GM18519 (cell line): ENCODE results near the gene IPO11.
"Not testable (repeated sequence)": the region's sequence is repeated elsewhere in the genome, so short reads cannot be mapped to it uniquely, and the experiment has no call there.

Source experiments
- ATAC-seq: cut with Tn5 transposase; IDR thresholded peaks from one replicate; pipeline ENCODE4 v1.9.1; 2021; ENCODE audit warnings: mild to moderate bottlenecking, moderate library complexity; ENCODE audit not compliant: unreplicated experiment, low FRiP score

The IPO11 gene

DNA sequence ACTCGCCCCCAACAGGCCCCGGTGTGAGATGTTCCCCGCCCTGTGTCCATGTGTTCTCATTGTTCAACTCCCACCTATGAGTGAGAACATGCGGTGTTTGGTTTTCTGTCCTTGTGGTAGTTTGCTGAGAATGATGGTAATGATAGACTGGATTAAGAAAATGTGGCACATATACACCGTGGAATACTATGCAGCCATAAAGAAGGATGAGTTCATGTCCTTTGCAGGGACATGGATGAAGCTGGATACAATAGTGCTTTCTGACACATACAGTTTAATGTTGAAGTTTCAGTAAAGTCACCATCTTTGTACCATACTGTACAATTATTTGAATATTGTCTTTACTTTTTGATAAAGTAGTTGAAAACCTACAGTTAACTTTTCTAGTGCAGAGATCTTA, 96.2 kb downstream of the IPO11 start:
- not testable (repeated sequence) for ATAC-seq

DNA sequence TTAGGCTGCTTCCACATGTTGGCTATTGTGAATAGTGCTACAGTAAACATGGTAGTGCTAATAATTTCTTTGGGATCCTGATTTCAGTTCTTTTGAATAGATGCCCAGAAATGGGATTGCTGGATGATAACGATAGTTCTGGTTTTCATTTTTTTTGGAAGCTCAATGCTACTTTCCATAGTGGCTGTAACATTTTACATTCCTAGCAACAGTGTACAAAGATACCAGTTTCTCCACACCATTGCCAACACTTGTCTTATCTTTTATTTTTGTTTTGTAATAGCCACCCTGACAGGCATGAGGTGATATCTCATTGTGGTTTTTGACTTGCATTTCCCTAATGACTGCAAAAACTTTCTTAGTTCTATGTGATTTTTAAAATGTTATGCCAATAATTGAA, 97.2 kb downstream of the IPO11 start:
- no peak for ATAC-seq

DNA sequence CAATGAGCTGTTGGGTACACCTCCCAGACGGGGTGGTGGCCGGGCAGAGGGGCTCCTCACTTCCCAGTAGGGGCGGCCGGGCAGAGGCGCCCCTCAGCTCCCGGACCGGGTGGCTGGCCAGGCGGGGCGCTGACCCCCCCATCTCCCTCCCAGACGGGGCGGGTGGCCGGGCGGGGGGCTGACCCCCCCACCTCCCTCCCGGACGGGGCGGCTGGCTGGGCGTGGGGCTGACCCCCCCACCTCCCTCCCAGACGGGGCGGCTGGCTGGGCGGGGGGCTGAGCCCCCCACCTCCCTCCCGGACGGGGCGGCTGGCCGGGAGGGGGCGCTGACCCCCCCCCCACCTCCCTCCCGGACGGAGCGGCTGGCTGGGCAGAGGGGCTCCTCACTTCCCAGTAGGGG, 100.5 kb downstream of the IPO11 start:
- not testable (repeated sequence) for ATAC-seq

DNA sequence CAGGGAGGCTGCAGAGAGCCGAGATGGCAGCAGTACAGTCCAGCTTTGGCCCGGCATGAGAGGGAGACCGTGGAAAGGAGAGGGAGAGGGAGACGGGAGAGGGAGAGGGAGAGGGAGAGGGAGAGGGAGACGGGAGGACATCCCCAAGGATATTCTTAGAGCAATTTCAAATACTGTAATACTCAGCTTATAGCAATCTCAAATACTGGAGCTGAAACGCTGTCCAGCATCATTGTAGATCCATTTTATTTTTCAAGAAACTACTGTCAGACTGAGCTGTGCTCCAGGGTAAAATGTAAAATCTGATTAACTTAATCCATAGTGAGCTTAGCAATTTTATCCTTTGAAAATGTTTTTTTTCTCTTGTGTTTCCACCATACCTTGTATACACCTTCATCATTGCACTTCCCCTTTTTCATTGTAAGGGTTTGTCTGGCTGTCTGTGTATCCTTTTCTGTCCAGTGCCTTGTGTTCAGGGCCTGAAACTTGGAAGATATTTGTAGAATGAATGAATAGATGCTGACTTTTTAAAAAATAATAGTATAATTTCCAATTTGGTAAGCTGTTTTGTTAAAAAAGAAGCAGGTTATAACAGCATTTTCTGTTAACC, 102.1 kb downstream of the IPO11 start:
- ATAC-seq, result no peak

DNA sequence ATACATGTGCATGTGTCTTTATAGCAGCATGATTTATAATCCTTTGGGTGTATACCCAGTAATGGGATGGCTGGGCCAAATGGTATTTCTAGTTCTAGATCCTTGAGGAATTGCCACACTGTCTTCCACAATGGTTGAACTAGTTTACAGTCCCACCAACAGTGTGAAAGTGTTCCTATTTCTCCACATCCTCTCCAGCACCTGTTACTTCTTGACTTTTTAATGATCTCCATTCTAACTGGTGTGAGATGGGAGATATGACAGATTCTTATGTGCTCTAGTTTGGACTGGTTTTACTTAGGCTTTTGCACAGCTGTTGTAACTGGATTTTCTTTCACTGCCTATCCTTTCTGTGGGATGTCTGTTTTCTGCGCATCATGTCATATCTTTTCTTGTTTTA, 108.2 kb downstream of the IPO11 start:
- ATAC-seq, result not testable (repeated sequence)

DNA sequence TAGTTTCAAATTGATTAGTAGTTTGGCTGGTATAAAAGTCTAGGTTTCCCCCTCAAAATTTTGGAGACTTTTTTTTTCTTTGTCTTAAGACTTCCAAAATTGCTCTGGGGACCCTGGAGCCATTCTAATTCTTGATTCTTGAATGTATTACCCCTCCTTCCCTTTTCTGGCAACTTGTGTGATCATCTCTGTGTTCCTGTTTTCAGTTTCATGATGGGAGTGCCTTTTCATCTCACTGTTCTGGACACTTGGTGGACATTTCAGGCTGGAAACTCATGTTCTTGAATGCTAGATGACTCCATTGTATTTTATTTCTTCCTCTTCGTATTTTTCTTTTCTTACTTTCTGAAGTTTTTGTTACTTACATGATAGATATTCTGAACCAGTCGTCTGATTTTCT, 108.8 kb downstream of the IPO11 start:
- ATAC-seq, result no peak

DNA sequence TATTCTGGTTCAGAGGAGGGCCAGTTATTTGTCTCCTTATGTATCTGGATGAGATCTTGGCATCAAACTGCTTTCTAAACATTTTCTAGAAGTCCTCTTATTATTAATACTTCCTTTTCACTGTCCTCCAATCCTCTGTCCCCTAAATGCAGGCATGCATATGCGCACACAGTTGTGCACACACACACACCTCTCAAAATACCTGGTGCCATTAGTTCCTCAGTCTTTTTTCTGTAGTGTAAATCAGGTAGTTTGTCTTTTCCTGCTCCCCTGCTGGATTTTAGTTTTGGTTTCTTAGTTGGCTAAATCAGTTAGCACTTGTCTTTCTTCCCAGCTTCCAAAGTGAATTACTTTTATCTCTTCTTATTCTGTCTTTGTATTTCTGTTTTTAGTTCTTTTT, 110.2 kb downstream of the IPO11 start:
- no peak for ATAC-seq

DNA sequence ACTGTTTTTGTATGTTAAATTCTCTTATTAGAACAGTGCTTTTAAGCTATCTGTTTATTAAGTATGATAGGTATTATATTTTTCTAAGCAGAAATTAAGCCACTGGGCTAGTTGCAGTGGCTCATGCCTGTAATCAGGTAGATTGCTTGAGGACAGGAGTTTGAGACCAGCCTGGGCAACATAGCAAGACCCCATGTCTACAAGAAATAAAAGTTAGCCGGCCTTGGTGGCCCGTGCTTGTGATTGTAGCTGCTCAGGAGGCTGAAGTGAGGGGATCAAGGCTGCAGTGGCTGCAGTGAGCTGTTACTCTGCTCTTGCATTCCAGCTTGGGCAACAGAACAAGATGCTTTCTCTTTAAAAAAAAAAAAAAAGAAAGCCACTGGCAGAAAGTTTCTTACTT, 121.0 kb downstream of the IPO11 start:
- ATAC-seq, result no peak

DNA sequence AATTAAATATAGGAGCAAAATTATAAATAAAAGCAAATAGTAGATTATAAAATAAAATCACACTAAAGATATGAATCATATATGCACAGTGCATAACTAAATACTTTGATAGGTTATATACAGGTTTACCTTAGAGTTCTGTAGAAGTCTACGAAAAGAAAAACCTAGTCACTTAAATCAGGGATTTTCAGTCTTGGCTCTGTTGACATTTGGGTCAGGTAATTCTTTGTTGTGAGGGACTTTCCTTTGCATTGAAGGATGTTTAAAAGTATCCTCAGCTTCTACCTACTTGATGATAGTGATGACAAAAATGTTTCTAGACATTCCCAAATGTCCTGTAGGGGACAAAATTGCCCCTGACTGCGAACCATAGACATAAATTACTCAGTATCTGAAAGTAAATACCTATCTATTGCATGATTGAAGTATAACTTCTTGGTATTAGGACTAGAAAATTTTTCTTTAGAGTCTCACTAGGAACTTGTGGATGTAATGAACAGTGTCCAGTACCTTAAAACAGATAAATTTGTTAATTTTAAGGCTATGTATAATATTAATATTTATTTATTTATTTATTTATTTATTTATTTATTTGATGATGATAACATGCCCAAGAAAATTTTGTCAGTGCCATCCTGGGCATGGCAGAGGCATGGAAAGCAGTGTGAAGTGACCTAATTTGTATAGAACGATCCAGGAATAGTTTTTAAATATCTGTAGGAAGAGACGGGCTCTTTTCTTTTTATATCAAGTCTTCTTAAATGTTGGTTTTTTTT, 122.1 kb downstream of the IPO11 start:
- ATAC-seq, result no peak

DNA sequence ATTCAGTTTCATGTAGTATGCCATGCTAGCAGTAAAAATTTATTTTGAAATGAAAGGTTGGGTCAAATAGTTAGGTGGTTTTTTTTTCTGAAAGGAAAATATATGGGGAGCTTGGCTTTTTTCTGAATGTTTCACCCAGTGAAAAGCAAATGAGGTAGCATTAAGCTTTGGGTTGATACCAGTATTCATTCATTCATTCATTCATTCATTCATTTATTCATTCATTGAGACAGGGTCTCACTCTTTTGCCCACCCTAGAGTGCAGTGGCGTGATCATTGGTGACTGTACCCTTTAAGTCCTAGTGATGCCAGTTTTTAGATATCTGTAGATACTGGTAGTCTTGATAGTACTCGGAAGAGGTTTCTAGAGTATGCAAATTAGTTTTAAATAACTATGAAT, 123.7 kb downstream of the IPO11 start:
- no peak for ATAC-seq

DNA sequence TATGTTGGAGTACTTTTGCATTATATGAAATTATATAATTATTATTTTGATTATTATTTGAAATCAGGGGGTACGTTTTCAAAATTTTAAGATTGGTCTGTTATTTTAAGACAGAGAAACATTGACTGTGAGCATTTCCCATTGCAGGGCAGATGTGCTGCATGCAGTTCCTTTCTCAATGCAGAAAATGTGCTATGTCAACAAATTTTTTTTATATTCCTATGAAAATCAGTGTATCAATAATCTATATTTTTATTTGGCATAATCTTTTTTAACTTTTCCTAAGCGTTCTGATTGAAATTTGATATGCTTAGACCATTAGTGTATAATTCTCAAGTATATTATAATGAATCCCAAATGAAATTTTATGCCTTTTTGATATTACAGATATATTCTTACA, 124.2 kb downstream of the IPO11 start:
- ATAC-seq, result no peak

DNA sequence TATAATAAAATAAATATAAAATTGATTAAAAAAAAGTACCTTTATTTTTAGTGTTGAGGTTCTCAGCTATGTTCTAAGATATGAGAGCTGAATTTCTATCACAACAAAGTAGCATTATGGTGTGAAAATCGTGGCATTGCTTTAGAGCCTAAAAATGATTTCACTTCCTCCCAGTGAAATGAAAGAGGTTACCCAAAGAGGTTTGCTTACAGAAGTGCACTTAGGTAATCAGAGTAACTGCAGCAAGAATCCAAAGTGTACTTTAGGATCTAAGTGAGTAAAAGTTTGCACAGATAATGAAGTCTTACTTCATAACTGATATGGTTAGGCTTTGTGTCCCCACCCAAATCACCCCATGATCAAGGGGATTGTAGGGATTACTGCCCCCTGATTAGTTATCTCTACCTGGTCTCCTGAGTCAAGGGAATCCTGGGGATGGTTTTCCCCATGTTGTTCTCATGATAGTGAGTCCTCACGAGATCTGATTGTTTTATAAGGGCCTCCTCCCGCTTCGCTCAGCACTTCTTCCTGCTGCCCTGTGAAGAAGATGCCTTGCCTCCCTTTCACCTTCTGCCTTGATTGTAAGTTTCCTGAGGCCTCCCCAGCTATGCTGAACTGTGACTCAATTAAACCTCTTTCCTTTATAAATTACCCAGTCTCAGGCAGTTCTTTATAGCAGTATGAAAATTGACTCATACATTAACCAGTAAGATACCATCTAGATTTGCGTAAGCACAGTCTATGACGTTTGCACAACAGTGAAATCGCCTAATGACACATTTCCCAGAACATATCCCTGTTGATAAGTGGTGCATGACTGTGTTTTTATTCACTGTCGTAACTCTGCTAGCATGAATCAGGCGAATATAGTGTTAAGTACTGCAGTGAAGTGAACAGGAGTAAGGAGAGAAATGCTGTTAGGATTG, 125.7 kb downstream of the IPO11 start:
- ATAC-seq, result no peak

DNA sequence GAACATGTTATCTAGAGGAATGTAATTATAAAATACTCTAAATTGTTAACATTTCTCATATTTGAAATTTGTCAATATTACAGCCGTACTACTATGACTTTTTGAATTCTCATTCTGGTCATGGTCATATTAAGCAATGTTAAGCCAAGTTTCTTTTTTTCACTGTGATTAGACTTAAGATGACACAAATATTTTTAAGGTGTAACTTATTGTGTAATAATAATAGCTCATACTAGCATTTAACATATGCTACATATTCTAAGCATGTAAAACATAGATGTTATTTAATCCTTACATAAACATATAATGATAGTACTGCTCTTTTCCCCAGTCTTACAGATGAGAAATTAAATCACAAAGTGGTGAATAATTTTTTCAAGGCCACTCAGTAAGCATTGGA, 130.2 kb downstream of the IPO11 start:
- no peak for ATAC-seq

DNA sequence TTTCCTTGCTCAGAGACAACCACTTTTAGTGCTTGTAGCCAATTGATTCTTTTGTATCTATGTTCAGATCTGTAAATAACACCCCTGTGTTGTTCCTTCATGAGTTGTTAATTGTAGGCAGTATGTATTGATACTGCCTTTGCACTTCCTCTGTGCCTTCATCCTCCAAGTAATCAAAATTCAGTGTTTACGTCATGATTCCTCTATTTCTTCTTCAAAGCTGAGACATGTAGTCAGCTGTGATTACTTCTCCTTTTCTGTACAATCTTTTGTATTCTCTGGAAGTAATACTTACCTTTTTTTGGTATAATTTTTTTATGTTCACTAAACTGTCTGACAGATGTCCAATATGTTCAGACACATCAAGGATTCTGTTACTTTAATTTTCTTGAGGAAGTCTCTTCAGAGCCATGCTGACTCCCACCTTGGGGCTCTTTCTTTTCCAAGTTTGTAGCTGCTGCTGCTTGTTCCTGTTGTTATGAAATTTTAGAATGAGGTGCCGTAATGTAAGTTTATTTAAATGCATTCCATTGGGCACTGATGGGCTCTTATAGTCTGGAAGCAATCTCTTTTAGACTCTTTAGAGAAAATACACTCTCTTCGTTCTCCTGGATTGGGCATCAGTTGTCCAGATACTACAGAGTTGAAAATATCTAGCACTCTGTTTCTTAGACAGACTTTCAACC, 135.5 kb downstream of the IPO11 start:
- ATAC-seq, result no peak

DNA sequence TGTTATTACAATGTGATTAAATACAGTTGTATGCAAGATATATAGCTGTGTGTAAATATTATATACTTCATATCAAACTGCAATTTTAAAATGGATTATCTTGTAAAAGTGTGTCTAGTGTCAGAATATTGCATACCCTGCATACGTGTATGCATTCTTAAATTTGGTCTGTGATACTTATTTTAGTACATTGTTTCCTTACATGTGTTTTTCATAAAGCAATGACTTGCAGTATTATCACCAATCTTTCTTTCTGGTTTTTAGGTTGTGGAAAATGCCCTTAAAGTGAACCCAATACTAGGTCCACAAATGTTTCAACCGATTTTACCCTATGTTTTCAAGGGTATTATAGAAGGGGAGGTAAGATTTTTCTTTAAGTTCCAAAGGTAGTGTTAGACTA, 137.5 kb downstream of the IPO11 start:
- no peak for ATAC-seq

DNA sequence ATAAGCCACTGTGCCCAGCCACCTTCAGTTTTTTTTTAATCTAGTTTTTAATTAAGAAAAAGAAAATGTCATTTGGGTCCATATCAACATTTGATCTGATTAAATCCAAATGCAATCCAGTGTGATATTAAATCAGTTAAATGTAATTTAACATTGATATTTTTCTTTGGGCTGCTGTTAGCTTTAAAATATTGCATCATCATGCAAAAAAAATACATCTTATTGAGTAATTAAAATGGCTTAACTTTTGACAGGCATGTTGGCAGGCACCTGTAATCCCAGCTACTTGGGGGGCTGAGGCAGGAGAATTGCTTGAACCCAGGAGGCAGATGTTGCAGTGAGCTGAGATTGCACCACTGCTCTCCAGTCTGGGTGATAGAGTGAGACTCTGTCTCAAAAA, 143.4 kb downstream of the IPO11 start:
- ATAC-seq, result no peak

DNA sequence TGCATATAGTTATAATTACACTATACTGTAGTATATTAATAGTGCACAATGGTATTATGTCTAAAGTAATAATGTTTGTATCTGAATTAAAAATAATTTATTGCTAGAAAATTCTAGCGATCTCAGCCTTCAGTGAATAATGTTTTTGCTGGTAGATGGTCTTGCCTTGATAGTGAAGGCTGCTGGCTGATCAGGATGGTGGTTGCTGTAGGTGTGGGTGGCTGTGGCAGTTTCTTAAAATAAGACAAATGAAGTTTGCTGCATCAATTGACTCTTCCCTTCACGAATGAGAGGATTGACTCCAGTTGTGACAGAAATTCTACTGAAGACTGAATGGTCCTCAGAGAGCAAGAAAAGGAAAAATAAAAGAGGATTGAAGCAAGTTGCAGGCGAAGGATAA, 146.4 kb downstream of the IPO11 start:
- ATAC-seq, result no peak

DNA sequence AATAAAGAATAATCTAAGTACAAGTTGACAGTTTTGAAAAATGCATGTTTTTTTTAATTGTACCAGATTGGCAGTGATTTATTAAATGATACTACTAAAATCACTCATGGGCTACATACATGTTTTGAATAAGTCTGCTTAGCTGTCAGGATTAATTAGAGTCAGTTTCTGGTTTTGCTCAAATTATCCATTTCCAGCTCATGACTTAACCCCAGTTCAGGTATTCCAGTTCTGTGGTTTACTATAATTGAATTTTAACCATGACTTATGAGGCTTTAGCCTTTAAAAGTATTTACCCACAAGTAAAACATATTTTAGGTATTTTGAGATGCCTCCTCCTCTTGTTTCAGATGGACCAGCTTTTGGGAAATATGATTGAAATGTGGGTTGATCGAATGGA, 148.2 kb downstream of the IPO11 start:
- no peak for ATAC-seq

DNA sequence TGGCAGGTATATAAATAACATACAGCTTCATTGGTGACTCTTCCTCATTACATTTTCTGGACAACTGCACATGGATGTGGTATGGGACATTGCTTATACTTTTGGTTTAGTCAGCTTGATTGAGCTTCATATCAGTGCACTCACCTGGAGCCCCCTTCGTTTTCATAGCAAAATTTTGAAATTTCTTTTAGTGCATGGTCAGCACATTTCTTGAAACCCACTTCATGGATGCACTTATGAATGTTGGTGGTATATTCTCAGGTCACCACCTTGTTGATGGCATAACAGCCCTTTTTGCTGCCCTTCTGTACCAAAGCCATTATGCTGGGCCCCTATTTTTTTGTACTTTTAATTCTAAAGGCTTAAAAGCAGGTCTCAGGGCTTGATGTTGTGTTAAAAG, 149.3 kb downstream of the IPO11 start:
- no peak for ATAC-seq

DNA sequence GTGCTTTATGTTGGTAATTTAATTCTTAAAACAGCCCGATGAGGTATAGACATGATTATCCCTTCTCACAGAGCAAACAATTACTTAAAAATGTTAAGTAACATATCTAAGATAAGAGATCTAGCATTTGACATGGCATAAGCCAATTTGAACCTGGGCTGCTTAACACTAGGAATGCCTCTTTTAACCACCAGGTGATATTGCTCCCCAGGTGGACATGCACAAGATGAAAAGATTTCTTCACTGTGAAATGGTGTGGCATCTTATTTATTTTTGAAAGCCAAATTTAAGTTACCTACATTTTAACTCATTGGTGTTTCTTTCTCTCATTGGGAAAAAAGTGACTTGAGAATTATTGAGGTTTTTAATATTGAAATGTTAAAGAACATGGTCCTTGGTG, 150.3 kb downstream of the IPO11 start:
- no peak for ATAC-seq

DNA sequence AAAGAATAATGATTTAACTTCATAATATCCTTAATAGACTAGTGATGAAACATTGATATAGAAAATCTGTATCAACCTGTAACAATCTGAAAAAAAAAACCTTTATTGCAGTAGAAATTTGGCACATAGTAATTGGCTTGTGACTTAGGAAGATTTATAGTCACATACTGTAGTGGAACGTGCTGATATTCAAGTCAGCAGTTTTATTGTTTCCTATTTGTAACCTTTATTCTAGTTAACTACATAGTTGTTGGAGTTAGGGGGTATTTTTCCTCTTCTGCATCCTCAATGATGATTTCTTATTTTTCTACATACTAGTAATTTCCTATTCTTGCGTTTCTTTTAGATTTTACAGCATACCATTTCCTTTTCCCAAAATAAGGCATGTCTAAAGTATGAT, 151.5 kb downstream of the IPO11 start:
- ATAC-seq, result no peak
